GM23338 (cell line): ENCODE measurements around the gene LUZP2. TPM values are rescaled to one million over a fixed set of nuclear protein-coding genes. Genes with fewer than 3 reads are reported as not detected.

Experiments used
- ATAC-seq: fragments of 200-7000 bp; cut with Tn5 transposase; 3 replicates; pipeline ENCODE4 v1.9.1; 2020
- DNase-seq: peaks from one replicate; pipeline ENCODE4 v3.0.0-alpha.2; 2015; ENCODE audit warnings: low spot score
- H2AFZ ChIP-seq: fragments of 200-600 bp; sonication (generic); 2 replicates; pipeline ENCODE4 v1.8.0; 2016; ENCODE audit warnings: antibody characterized with exemption, mild to moderate bottlenecking, moderate library complexity
- H3F3A ChIP-seq: fragments of 200-600 bp; sonication (generic); replicated peaks from 2 replicates; pipeline ENCODE4 v1.8.0; 2017; ENCODE audit warnings: antibody characterized with exemption, mixed run types, low read depth
- H3K27ac ChIP-seq: fragments of 200-600 bp; sonication (generic); 2 replicates; pipeline ENCODE4 v1.6.1; 2016; ENCODE audit warnings: low read depth
- H3K27me3 ChIP-seq: fragments of 200-600 bp; sonication (generic); 2 replicates; pipeline ENCODE4 v1.8.0; 2016; ENCODE audit warnings: mild to moderate bottlenecking, mixed run types, moderate library complexity; ENCODE audit not compliant: insufficient read depth
- H3K36me3 ChIP-seq: fragments of 200-600 bp; sonication (generic); 2 replicates; pipeline ENCODE4 v1.8.0; 2016; ENCODE audit warnings: mild to moderate bottlenecking; ENCODE audit not compliant: insufficient read depth
- H3K4me1 ChIP-seq: fragments of 200-600 bp; sonication (generic); 2 replicates; pipeline ENCODE4 v1.8.0; 2016; ENCODE audit warnings: mild to moderate bottlenecking, moderate library complexity; ENCODE audit not compliant: insufficient read depth
- H3K4me2 ChIP-seq: fragments of 200-600 bp; sonication (generic); 2 replicates; pipeline ENCODE4 v1.7.1; 2017; ENCODE audit warnings: mixed run types
- H3K4me3 ChIP-seq: fragments of 200-600 bp; sonication (generic); 2 replicates; pipeline ENCODE4 v1.6.1; 2016; ENCODE audit warnings: mixed run types
- H3K79me2 ChIP-seq: fragments of 200-600 bp; sonication (generic); replicated peaks from 2 replicates; pipeline ENCODE4 v1.8.0; 2017; ENCODE audit warnings: mild to moderate bottlenecking; ENCODE audit not compliant: insufficient read depth
- H3K9me2 ChIP-seq: fragments of 200-600 bp; sonication (generic); 2 replicates; pipeline ENCODE4 v1.8.0; 2017; ENCODE audit not compliant: insufficient read depth
- H4K20me1 ChIP-seq: fragments of 200-600 bp; sonication (generic); replicated peaks from 2 replicates; pipeline ENCODE4 v1.8.0; 2017; ENCODE audit warnings: mild to moderate bottlenecking; ENCODE audit not compliant: insufficient read depth
- H3K27ac Mint-ChIP-seq: 2 replicates; pipeline ENCODE4 v1.8.0; 2020; ENCODE audit warnings: inconsistent platforms, mild to moderate bottlenecking, moderate library complexity, mixed read lengths
- H3K27me3 Mint-ChIP-seq: 3 replicates; pipeline ENCODE4 v1.8.0; 2022; ENCODE audit warnings: low read depth, mild to moderate bottlenecking, moderate library complexity, mixed read lengths, inconsistent platforms; ENCODE audit not compliant: insufficient read depth, poor library complexity
- H3K36me3 Mint-ChIP-seq: 3 replicates; pipeline ENCODE4 v1.8.0; 2021; ENCODE audit warnings: low read depth, mild to moderate bottlenecking, inconsistent platforms, moderate library complexity, mixed read lengths
- H3K4me1 Mint-ChIP-seq: 3 replicates; pipeline ENCODE4 v1.8.0; 2020; ENCODE audit warnings: mild to moderate bottlenecking, inconsistent platforms, mixed read lengths
- H3K4me3 Mint-ChIP-seq: 3 replicates; pipeline ENCODE4 v1.8.0; 2021; ENCODE audit warnings: moderate library complexity, mild to moderate bottlenecking, inconsistent platforms, mixed read lengths
- H3K9me3 Mint-ChIP-seq: 3 replicates; pipeline ENCODE4 v1.8.0; 2020; ENCODE audit warnings: moderate library complexity, mild to moderate bottlenecking, inconsistent platforms, mixed read lengths
- CREB1 ChIP-seq: fragments of 250-450 bp; sonication (Bioruptor Pico); IDR thresholded peaks from 2 replicates; pipeline ENCODE4 v1.5.0; 2020; ENCODE audit warnings: low read depth, mild to moderate bottlenecking, moderate library complexity
- EZH2 ChIP-seq: fragments of 200-600 bp; sonication (generic); IDR thresholded peaks from one replicate; pipeline ENCODE4 v1.8.0; 2017; ENCODE audit warnings: antibody characterized with exemption, mild to moderate bottlenecking, low read depth; ENCODE audit not compliant: unreplicated experiment
- EZH2phosphoT487 ChIP-seq: fragments of 200-600 bp; sonication (generic); IDR thresholded peaks from one replicate; pipeline ENCODE4 v1.8.1; 2018; ENCODE audit warnings: antibody characterized with exemption; ENCODE audit not compliant: unreplicated experiment
- JUNB ChIP-seq: IDR thresholded peaks from one replicate; pipeline ENCODE4 v1.6.1; 2016; ENCODE audit warnings: antibody characterized with exemption; ENCODE audit not compliant: unreplicated experiment
- NANOG ChIP-seq: IDR thresholded peaks from 2 replicates; pipeline ENCODE4 v1.6.1; 2016; ENCODE audit warnings: antibody characterized with exemption, borderline replicate concordance
- POLR2AphosphoS5 ChIP-seq: IDR thresholded peaks from 2 replicates; pipeline ENCODE4 v1.6.1; 2016; ENCODE audit warnings: antibody characterized with exemption, low read depth
- STAT1 ChIP-seq: IDR thresholded peaks from one replicate; pipeline ENCODE4 v1.6.1; 2016; ENCODE audit warnings: antibody characterized with exemption; ENCODE audit not compliant: unreplicated experiment
- ZNF114 ChIP-seq: fragments of 250-450 bp; sonication (Bioruptor Pico); IDR thresholded peaks from 2 replicates; pipeline ENCODE4 v1.5.0; 2020; ENCODE audit warnings: mild to moderate bottlenecking, moderate library complexity
- ZNF331 ChIP-seq: fragments of 250-450 bp; sonication (Bioruptor Pico); IDR thresholded peaks from 2 replicates; pipeline ENCODE4 v1.5.0; 2020; ENCODE audit warnings: low read depth, mild to moderate bottlenecking, moderate library complexity
- polyA plus RNA-seq: library from polyadenylated mRNA; unstranded; fragments of >200 nt; fragmentation: Nextera tagmentation; extraction: Ambion mirVana; gene quantifications from 2 replicates; pipeline ENCODE4 v1.2.1, GENCODE V29; 2016
- total RNA-seq: library from RNA; depleted of rRNA; stranded (reverse); fragments of >200 nt; shearing (Covaris generic); gene quantifications from 2 replicates; pipeline ENCODE4 v1.2.3, GENCODE V29; 2014
- TF ChIP-seq, protein P1 (sequence below), 2 experiments: fragments of 200-600 bp in 1 of 2; sonication (generic) in 1 of 2; conservative IDR thresholded peaks; 2 replicates each; pipeline versions ENCODE4 v1.5.1 to v1.6.1; 2016 to 2017; ENCODE audit warnings: antibody characterized with exemption in 2 of 2, low read depth in 2 of 2, mild to moderate bottlenecking in 2 of 2, moderate library complexity in 1 of 2
- TF ChIP-seq, protein P2 (sequence below): IDR thresholded peaks from one replicate; pipeline ENCODE4 v1.6.1; 2018; ENCODE audit warnings: antibody characterized with exemption; ENCODE audit not compliant: unreplicated experiment
- TF ChIP-seq, protein P3 (sequence below): IDR thresholded peaks from 2 replicates; pipeline ENCODE4 v1.6.1; 2016; ENCODE audit warnings: antibody characterized with exemption
- TF ChIP-seq, protein P4 (sequence below): fragments of 250-450 bp; sonication (Bioruptor Pico); IDR thresholded peaks from 2 replicates; pipeline ENCODE4 v1.5.0; 2020; ENCODE audit warnings: mild to moderate bottlenecking, moderate library complexity

The LUZP2 gene
- total and polyA plus RNA-seq, 2 experiments from 2014 or later, result 2.0 to 9.2 TPM

DNA sequence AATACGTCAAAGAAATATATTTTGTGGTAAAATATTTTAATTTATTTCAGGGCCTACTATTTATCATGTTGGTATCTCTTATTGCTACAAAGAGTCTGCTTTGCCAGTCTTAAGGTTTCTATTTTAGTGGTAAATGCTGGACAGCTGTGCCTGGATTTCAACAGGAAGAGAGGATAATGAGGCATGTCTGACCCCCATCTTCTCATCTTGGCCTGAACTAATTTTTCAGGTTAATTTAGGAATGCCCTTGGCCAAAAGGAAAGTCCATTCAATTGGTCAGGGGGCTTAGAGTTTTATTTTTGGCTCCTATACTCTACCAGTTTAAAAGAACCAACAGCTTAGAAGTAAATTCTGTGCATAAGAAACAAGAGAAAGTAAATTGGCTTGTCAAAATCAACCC, 428.2 kb downstream of the LUZP2 start:
- TF ChIP-seq EZH2phosphoT487, result no peak
- TF ChIP-seq EZH2, result no peak
- TF ChIP-seq CREB1 (CRISPR knock-in tag), result no peak
- TF ChIP-seq, protein P1, sequence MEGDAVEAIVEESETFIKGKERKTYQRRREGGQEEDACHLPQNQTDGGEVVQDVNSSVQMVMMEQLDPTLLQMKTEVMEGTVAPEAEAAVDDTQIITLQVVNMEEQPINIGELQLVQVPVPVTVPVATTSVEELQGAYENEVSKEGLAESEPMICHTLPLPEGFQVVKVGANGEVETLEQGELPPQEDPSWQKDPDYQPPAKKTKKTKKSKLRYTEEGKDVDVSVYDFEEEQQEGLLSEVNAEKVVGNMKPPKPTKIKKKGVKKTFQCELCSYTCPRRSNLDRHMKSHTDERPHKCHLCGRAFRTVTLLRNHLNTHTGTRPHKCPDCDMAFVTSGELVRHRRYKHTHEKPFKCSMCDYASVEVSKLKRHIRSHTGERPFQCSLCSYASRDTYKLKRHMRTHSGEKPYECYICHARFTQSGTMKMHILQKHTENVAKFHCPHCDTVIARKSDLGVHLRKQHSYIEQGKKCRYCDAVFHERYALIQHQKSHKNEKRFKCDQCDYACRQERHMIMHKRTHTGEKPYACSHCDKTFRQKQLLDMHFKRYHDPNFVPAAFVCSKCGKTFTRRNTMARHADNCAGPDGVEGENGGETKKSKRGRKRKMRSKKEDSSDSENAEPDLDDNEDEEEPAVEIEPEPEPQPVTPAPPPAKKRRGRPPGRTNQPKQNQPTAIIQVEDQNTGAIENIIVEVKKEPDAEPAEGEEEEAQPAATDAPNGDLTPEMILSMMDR (conservative IDR thresholded peaks at IDR 0.05; ENCODE audit: low read depth in 2 of 2), result no peak
- TF ChIP-seq JUNB, result no peak
- TF ChIP-seq, protein P2, sequence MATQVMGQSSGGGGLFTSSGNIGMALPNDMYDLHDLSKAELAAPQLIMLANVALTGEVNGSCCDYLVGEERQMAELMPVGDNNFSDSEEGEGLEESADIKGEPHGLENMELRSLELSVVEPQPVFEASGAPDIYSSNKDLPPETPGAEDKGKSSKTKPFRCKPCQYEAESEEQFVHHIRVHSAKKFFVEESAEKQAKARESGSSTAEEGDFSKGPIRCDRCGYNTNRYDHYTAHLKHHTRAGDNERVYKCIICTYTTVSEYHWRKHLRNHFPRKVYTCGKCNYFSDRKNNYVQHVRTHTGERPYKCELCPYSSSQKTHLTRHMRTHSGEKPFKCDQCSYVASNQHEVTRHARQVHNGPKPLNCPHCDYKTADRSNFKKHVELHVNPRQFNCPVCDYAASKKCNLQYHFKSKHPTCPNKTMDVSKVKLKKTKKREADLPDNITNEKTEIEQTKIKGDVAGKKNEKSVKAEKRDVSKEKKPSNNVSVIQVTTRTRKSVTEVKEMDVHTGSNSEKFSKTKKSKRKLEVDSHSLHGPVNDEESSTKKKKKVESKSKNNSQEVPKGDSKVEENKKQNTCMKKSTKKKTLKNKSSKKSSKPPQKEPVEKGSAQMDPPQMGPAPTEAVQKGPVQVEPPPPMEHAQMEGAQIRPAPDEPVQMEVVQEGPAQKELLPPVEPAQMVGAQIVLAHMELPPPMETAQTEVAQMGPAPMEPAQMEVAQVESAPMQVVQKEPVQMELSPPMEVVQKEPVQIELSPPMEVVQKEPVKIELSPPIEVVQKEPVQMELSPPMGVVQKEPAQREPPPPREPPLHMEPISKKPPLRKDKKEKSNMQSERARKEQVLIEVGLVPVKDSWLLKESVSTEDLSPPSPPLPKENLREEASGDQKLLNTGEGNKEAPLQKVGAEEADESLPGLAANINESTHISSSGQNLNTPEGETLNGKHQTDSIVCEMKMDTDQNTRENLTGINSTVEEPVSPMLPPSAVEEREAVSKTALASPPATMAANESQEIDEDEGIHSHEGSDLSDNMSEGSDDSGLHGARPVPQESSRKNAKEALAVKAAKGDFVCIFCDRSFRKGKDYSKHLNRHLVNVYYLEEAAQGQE, result no peak
- TF ChIP-seq STAT1, result no peak
- TF ChIP-seq ZNF331 (CRISPR knock-in tag), result no peak
- TF ChIP-seq POLR2AphosphoS5, result no peak
- no peak for TF ChIP-seq ZNF114 (CRISPR knock-in tag)
- no peak for TF ChIP-seq NANOG
- TF ChIP-seq, protein P3, sequence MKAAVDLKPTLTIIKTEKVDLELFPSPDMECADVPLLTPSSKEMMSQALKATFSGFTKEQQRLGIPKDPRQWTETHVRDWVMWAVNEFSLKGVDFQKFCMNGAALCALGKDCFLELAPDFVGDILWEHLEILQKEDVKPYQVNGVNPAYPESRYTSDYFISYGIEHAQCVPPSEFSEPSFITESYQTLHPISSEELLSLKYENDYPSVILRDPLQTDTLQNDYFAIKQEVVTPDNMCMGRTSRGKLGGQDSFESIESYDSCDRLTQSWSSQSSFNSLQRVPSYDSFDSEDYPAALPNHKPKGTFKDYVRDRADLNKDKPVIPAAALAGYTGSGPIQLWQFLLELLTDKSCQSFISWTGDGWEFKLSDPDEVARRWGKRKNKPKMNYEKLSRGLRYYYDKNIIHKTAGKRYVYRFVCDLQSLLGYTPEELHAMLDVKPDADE, result no peak
- TF ChIP-seq, protein P4, sequence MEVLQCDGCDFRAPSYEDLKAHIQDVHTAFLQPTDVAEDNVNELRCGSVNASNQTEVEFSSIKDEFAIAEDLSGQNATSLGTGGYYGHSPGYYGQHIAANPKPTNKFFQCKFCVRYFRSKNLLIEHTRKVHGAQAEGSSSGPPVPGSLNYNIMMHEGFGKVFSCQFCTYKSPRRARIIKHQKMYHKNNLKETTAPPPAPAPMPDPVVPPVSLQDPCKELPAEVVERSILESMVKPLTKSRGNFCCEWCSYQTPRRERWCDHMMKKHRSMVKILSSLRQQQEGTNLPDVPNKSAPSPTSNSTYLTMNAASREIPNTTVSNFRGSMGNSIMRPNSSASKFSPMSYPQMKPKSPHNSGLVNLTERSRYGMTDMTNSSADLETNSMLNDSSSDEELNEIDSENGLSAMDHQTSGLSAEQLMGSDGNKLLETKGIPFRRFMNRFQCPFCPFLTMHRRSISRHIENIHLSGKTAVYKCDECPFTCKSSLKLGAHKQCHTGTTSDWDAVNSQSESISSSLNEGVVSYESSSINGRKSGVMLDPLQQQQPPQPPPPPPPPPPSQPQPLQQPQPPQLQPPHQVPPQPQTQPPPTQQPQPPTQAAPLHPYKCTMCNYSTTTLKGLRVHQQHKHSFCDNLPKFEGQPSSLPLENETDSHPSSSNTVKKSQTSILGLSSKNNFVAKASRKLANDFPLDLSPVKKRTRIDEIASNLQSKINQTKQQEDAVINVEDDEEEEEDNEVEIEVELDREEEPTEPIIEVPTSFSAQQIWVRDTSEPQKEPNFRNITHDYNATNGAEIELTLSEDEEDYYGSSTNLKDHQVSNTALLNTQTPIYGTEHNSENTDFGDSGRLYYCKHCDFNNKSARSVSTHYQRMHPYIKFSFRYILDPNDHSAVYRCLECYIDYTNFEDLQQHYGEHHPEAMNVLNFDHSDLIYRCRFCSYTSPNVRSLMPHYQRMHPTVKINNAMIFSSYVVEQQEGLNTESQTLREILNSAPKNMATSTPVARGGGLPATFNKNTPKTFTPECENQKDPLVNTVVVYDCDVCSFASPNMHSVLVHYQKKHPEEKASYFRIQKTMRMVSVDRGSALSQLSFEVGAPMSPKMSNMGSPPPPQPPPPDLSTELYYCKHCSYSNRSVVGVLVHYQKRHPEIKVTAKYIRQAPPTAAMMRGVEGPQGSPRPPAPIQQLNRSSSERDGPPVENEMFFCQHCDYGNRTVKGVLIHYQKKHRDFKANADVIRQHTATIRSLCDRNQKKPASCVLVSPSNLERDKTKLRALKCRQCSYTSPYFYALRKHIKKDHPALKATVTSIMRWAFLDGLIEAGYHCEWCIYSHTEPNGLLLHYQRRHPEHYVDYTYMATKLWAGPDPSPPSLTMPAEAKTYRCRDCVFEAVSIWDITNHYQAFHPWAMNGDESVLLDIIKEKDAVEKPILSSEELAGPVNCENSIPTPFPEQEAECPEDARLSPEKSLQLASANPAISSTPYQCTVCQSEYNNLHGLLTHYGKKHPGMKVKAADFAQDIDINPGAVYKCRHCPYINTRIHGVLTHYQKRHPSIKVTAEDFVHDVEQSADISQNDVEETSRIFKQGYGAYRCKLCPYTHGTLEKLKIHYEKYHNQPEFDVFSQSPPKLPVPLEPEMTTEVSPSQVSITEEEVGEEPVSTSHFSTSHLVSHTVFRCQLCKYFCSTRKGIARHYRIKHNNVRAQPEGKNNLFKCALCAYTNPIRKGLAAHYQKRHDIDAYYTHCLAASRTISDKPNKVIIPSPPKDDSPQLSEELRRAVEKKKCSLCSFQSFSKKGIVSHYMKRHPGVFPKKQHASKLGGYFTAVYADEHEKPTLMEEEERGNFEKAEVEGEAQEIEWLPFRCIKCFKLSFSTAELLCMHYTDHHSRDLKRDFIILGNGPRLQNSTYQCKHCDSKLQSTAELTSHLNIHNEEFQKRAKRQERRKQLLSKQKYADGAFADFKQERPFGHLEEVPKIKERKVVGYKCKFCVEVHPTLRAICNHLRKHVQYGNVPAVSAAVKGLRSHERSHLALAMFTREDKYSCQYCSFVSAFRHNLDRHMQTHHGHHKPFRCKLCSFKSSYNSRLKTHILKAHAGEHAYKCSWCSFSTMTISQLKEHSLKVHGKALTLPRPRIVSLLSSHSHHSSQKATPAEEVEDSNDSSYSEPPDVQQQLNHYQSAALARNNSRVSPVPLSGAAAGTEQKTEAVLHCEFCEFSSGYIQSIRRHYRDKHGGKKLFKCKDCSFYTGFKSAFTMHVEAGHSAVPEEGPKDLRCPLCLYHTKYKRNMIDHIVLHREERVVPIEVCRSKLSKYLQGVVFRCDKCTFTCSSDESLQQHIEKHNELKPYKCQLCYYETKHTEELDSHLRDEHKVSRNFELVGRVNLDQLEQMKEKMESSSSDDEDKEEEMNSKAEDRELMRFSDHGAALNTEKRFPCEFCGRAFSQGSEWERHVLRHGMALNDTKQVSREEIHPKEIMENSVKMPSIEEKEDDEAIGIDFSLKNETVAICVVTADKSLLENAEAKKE, result no peak
- no peaks in the 10 kb centered on the region for H3K27me3 ChIP-seq
- no peak overlapping the region for H3K4me2 ChIP-seq
- H3F3A ChIP-seq, result no peaks in the 10 kb centered on the region
- no peak overlapping the region for H3K4me3 ChIP-seq
- peaks cover 8% of the 10 kb centered on the region; the same call in 2 of the 3 replicates for H3K9me3 Mint-ChIP-seq
- no peaks in the 10 kb centered on the region for H3K4me1 ChIP-seq
- no peak overlapping the region for H3K27ac Mint-ChIP-seq
- no peaks in the 10 kb centered on the region for H3K36me3 ChIP-seq
- no peaks in the 10 kb centered on the region for H3K27me3 Mint-ChIP-seq
- H4K20me1 ChIP-seq, result no peaks in the 10 kb centered on the region
- no peak overlapping the region for H2AFZ ChIP-seq
- H3K79me2 ChIP-seq, result no peaks in the 10 kb centered on the region
- H3K9me2 ChIP-seq, result no peaks in the 10 kb centered on the region; the same call in 1 of the 2 replicates
- no peak for ATAC-seq
- no peak for DNase-seq
- H3K4me1 Mint-ChIP-seq, result no peaks in the 10 kb centered on the region
- no peak overlapping the region for H3K4me3 Mint-ChIP-seq
- H3K36me3 Mint-ChIP-seq, result peaks cover 8% of the 10 kb centered on the region; the same call in 2 of the 3 replicates
- no peak overlapping the region for H3K27ac ChIP-seq
